Stimulated activated naive B cell treated with anti-CD40 and anti-IgM and Interleukin-4, amounts not matched to agents 10 μg/mL and 1 μg/mL and 100 μg/mL, for 72 hours (primary cell): ENCODE results near the gene CERKL.
A peak's percentile ranks its signal among the peaks of the same experiment; 100 is the strongest.

Experiments used
- ATAC-seq, 2 donors: fragments of 150-1000 bp; cut with Tn5 transposase; replicated peaks; 2 replicates each; pipeline ENCODE4 v1.10.0; 2021; ENCODE audit warnings: moderate library complexity in 1 of 2
- DNase-seq: peaks from one replicate; pipeline ENCODE4 v3.0.0; 2021
- H3K27ac Mint-ChIP-seq: one replicate; pipeline ENCODE4 v1.8.0; 2022; ENCODE audit warnings: mild to moderate bottlenecking, mixed read lengths
- H3K27me3 Mint-ChIP-seq, 2 donors: one replicate each; pipeline ENCODE4 v1.8.0; 2022; ENCODE audit warnings: mixed read lengths in 2 of 2
- H3K36me3 Mint-ChIP-seq, 2 donors: one replicate each; pipeline ENCODE4 v1.8.0; 2022; ENCODE audit warnings: mixed read lengths in 2 of 2, mild to moderate bottlenecking in 1 of 2
- H3K4me1 Mint-ChIP-seq, 2 donors: one replicate each; pipeline ENCODE4 v1.8.0; 2022; ENCODE audit warnings: mixed read lengths in 2 of 2, mild to moderate bottlenecking in 1 of 2
- H3K4me3 Mint-ChIP-seq, 2 donors: one replicate each; pipeline ENCODE4 v1.8.0; 2022; ENCODE audit warnings: mild to moderate bottlenecking in 2 of 2, mixed read lengths in 2 of 2, moderate library complexity in 1 of 2
- H3K9me3 Mint-ChIP-seq, 2 donors: one replicate each; pipeline ENCODE4 v1.8.0; 2022; ENCODE audit warnings: mixed read lengths in 2 of 2, mild to moderate bottlenecking in 1 of 2

Gene CERKL

DNA sequence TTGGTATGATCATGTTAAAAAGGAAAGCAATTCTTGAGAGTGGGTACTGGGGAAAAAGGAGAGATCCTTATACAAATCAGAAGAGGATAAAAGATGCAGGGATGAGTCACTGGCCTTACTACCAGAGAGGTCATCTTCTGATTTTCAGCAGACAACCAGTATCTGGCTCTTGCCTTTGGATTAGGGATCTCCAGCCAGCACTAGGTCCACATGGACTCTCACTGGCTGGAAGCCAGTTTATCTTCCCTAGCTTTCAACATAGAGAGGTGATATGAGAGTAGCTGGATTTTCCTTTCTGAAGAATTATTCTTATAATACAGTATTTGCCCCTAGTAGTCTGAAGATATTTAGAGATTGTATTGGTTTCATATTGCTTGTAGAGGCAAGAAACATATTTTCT is 30.2 kb downstream of the CERKL start:
- no peaks in the 10 kb centered on the region for H3K36me3 Mint-ChIP-seq
- H3K9me3 Mint-ChIP-seq: no peaks in the 10 kb centered on the region
- ATAC-seq (no peak), DNase-seq (no peak)
- H3K27me3 Mint-ChIP-seq: peaks cover 12 to 14% of the 10 kb centered on the region in 2 donors
- no peaks in the 10 kb centered on the region for H3K4me1 Mint-ChIP-seq
- H3K4me3 Mint-ChIP-seq: no peak overlapping the region
- H3K27ac Mint-ChIP-seq: no peak overlapping the region

DNA sequence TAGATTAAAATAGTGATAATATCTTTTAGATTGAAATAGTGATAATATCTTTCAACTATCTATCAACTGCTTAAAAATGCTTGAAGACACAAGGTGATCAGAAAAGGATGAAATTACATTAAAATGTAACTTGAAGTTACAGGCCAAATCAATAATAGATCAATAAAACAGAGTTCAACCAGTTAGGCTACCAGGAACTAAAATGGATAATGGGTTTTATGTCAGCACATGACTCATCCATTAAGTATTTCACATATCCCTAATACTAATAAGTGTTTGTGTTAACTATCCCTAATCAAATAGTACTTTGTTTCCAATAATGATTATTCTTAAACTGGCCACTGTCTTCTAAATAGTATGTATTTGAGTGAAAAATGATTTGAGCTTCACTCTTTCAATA is 33.7 kb downstream of the CERKL start:
- Mint-ChIP-seq H3K4me1 (no peaks in the 10 kb centered on the region), H3K36me3 (no peaks in the 10 kb centered on the region), H3K9me3 (no peaks in the 10 kb centered on the region), H3K4me3 (no peak overlapping the region), H3K27me3 (peaks cover 9 to 14% of the 10 kb centered on the region in 2 donors), H3K27ac (no peak overlapping the region)
- DNase-seq: no peak
- no peak for ATAC-seq

DNA sequence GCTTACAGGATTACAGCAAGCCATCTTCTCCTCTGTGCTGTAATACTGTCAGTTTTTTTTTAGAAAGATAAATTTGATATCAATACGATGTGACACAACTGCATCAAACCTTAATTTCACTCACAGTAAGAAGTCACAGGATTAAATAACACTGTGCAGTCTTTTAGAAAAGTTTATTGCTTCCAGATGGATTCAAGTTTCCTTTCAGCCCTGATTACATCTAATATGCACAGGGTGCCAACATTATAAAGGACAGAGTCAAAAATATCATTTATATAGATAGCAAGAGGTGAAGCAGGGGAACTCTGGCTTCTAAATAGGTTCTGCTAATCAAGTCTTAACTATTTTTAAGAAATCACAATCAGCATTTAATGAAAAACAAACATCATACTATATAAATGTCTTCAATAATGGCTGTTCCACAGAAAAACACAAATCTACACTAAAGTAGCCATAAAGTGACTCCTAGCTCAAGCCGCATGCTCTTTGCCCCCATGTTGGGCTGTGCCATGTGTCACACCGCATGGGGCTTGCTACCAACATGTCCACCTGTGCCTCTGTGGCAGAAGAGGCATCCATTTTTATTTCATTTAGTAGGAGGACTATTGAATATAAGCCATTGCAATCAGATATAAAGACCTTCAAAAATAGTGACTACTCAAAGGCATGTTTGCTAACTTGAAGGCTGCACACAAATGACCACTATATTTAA is 35.0 kb downstream of the CERKL start:
- ATAC-seq (no peak), DNase-seq (no peak)
- Mint-ChIP-seq H3K4me3 (no peak overlapping the region), H3K27me3 (peaks cover 9 to 14% of the 10 kb centered on the region in 2 donors), H3K36me3 (no peaks in the 10 kb centered on the region), H3K27ac (no peak overlapping the region), H3K4me1 (no peaks in the 10 kb centered on the region), H3K9me3 (no peaks in the 10 kb centered on the region)

DNA sequence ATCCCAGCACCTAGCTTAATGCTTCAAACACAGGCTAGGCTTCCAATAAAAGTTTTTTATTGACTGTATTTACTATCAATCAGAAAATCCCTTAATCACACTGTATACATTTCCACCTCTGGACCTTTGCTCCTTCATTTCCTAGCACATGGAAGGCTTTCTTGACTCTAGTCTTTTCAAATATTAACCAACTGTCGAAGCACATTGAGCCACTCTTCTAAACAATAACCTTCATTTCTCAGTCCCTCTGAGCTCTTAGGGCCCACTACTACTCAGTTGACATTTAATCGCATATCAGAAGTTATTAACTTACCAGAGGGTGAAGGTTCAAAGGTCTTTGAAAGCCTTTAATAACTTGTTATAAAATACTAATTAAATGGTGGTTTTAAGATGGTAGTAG is 37.4 kb downstream of the CERKL start:
- H3K27ac Mint-ChIP-seq: no peak overlapping the region
- H3K9me3 Mint-ChIP-seq: no peaks in the 10 kb centered on the region
- DNase-seq: no peak
- peaks cover 2 to 7% of the 10 kb centered on the region in 2 donors for H3K27me3 Mint-ChIP-seq
- H3K36me3 Mint-ChIP-seq: no peaks in the 10 kb centered on the region
- H3K4me3 Mint-ChIP-seq: no peak overlapping the region
- no peak for ATAC-seq
- no peaks in the 10 kb centered on the region for H3K4me1 Mint-ChIP-seq

DNA sequence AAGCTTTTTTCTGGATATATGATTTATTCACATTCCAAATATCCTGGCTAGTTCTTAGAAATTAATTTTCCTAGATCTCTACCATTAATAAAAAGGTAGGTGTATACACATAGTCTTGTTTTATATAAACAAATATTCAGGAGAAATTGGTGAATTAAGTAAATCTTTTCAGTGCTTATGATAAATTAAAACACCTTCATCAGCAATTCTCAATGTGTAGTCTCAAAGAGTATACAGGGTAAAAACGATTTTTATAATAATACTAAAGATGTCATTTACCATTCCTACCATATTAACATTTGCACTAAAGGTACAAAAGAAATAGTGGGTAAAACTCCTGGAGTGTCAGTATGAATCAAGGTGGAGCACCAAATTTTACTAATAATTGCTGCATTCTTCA is 40.2 kb downstream of the CERKL start:
- no peak for ATAC-seq
- Mint-ChIP-seq H3K4me1 (no peaks in the 10 kb centered on the region), H3K27me3 (no peaks in the 10 kb centered on the region), H3K4me3 (no peak overlapping the region), H3K27ac (no peak overlapping the region), H3K36me3 (no peaks in the 10 kb centered on the region), H3K9me3 (no peaks in the 10 kb centered on the region)
- no peak for DNase-seq

DNA sequence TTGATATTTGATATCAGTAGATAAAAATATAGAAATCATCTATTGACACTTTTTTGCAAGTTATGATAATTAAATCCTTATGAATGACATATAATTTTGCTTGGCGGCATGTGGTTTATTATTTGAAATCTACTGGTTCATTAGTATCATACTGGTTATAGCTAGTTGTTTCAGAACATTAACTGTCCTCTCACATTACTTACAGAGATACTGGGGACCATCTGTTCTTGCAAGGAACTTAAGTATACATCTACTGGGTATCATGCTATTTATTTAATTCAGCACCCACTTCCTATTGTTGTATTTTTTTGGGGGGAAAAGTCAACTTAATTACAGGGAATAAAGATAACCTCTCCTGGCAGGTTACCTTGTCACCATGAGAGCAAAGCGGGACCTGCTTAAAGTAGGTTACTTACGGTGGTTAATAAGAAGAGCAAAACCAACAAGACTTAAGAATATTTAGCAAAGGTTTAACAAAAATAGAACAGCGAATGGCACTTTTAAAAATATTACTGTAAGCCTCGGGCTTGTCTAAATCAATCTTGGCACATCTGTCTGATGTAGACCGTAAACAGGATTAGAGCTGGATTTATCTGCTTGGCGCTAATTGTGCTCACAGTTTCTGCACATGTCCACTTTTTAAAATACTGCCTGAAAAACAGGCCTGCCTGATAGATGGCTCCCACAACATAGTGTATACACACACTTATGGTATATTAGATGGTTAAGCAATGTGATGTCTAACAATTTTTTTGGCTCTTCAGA is 41.8 kb downstream of the CERKL start:
- no peaks in the 10 kb centered on the region for H3K36me3 Mint-ChIP-seq
- H3K27me3 Mint-ChIP-seq: no peaks in the 10 kb centered on the region
- ATAC-seq (no peak), DNase-seq (no peak)
- no peaks in the 10 kb centered on the region for H3K4me1 Mint-ChIP-seq
- no peaks in the 10 kb centered on the region for H3K9me3 Mint-ChIP-seq
- H3K4me3 Mint-ChIP-seq: no peak overlapping the region
- no peak overlapping the region for H3K27ac Mint-ChIP-seq

DNA sequence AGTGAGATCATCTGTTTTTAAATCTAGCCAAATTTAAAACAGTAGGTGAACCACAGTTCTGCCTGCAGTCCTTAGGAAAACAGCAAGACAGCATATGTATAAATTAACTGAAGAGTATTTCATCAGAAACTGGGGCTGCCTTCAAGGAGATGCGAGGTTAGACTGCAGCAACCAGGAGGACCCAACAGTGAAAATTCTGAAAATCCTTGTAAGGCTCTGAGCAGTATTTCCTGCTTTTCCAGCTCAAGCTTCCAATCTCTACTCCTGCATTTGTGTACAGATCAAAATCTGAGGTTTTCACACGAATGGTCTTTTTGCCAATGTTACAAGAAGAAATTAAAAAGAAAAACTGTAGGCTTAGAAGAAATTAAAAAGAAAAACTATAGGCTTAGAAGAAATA is 43.7 kb downstream of the CERKL start:
- ATAC-seq (no peak), DNase-seq (no peak)
- H3K36me3 Mint-ChIP-seq: no peaks in the 10 kb centered on the region
- H3K4me1 Mint-ChIP-seq: no peaks in the 10 kb centered on the region
- no peak overlapping the region for H3K4me3 Mint-ChIP-seq
- no peaks in the 10 kb centered on the region for H3K27me3 Mint-ChIP-seq
- no peaks in the 10 kb centered on the region for H3K9me3 Mint-ChIP-seq
- no peak overlapping the region for H3K27ac Mint-ChIP-seq

DNA sequence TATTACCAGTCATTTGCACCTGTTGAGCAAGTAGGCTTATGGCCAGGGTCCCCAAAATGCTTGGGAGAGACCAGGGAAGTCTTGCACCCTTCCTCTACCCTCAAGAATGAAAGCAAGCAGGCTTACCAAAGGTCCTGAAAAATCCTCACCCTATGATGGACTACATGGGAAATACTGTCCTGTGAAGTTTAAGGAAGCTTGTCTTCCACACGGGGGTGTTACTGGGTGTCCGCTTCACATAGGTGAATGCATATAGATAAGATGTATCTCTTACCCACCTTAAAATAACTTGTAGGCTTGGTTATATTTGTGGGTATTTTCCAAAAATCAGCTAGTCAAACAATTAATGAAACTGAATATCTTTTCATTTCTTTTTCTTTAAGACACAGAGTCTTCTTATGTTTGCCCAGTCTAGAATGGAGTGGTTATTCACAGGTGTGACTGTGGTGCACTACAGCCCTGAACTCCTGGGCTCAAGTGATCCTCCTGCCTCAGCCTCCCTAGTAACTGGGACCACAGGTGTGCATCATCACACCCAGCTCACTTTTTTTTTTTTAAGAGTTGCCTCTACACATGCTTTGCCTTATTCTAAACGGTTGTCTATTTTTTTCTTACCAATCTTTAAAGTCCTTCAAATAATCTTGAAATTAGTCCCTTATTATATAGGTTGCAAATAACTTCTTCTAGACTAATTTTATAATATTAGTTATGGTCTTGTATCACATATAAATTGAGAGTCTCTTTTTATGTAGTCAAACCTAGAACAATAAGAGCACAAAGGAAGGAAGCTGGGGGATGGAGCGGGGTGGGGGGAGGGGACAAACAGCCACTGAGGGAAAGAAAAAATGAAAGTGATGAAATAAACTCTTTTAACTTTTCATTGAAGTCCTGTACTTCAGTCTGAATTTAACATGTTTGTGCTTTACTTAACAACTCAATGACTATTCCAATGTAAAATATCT is 49.0 kb downstream of the CERKL start:
- no peak for DNase-seq
- Mint-ChIP-seq H3K27me3 (peaks cover 0 to 7% of the 10 kb centered on the region in 2 donors), H3K27ac (no peak overlapping the region), H3K4me3 (no peak overlapping the region), H3K36me3 (peaks cover 0 to 7% of the 10 kb centered on the region in 2 donors), H3K4me1 (peaks cover 2 to 10% of the 10 kb centered on the region in 2 donors), H3K9me3 (peaks cover 5 to 11% of the 10 kb centered on the region in 2 donors)
- ATAC-seq: no peak

DNA sequence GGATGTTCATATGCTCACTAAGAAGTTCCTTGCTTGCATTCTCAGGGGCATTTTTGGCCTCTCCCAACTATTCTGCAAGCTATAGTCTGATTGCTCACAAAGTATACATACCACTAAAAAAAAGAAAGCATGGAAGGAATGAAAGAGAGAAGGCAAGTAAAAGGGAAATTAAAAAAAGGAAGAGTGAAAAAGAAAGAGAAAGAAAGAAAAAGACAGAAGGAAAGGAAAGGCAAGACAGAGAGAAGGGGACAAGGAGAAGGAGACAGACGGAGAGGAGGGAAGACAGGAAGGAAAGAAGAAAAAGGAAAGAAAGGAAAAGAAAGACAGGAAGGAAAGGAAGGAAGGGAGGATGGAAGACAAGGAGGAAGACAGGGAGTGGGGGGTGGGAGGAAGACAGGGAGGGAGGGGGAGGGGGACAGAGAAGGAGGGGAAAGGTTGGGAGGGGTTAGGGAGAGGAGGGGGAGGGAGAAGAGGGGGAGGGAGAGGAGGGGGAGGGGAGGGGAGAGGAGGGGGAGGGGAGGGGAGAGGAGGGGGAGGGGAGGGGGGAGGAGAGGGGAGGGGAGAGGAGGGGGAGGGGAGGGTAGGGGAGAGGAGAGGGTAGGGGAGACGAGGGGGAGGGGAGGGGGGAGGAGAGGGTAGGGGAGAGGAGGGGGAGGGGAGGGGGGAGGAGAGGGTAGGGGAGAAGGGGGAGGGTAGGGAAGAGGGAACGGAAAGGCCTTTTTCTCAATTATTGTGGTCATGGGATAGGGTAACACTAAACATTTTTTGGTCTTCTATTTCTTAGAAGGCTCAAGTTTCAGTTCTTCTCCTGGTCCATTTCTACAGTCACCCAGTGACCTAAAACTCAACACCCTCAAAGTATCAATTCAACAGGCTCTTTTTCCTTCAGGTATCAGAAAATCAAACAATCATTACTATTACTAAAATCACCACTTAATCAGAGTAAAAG is 50.7 kb downstream of the CERKL start:
- Mint-ChIP-seq H3K9me3 (peaks cover 5 to 11% of the 10 kb centered on the region in 2 donors), H3K27ac (no peak overlapping the region), H3K4me1 (peaks cover 4 to 10% of the 10 kb centered on the region in 2 donors), H3K36me3 (peaks cover 0 to 7% of the 10 kb centered on the region in 2 donors), H3K4me3 (no peak overlapping the region), H3K27me3 (peaks cover 0 to 7% of the 10 kb centered on the region in 2 donors)
- no peak for ATAC-seq
- no peak for DNase-seq

DNA sequence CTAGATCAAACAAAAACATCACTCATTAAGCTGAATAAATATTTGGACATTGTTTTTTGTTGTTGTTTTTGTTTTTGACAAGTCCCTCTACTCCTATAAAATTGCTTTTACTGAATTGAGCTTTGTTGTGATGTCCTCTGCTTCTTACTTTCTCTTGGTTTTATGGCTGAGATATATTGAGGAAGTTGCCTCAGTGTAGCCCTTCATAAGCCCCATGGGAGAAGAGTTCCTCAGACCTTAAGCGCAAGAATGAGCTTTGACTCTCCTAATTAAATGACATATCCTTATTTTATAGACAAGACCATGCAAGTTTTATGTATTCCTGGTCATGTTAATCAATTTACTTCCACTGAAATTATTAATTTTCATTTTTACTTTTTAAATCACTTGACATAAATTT is 54.9 kb downstream of the CERKL start:
- no peak for DNase-seq
- H3K4me1 Mint-ChIP-seq: peaks cover 2 to 10% of the 10 kb centered on the region in 2 donors
- no peak overlapping the region for H3K4me3 Mint-ChIP-seq
- H3K27ac Mint-ChIP-seq: no peak overlapping the region
- peaks cover 0 to 7% of the 10 kb centered on the region in 2 donors for H3K36me3 Mint-ChIP-seq
- H3K9me3 Mint-ChIP-seq: peaks cover 5 to 13% of the 10 kb centered on the region in 2 donors
- ATAC-seq: peak; percentile 54 to 57
- H3K27me3 Mint-ChIP-seq: peaks cover 0 to 7% of the 10 kb centered on the region in 2 donors

DNA sequence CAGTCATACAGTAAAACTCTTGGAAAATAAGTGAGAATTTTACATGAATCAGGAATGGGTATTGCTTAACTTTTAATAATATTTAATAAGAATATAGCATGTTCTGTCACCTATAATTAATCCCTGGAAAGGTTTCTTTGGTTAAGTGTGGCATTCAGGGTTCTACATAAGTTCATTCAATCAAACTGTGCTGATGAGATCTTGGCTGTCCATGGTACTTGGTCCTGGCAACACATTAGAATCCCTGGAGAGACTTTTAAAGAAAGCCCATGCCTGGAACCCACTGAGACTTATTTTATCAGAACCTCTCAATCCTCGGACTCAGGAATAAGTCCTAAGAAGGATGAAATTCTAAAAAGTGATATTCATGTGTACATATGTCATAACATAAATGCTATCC is 60.3 kb downstream of the CERKL start:
- Mint-ChIP-seq H3K4me1 (no peaks in the 10 kb centered on the region), H3K27me3 (no peaks in the 10 kb centered on the region), H3K9me3 (peaks cover 0 to 2% of the 10 kb centered on the region in 2 donors), H3K4me3 (no peak overlapping the region), H3K27ac (no peak overlapping the region), H3K36me3 (no peaks in the 10 kb centered on the region)
- DNase-seq (no peak), ATAC-seq (no peak)

DNA sequence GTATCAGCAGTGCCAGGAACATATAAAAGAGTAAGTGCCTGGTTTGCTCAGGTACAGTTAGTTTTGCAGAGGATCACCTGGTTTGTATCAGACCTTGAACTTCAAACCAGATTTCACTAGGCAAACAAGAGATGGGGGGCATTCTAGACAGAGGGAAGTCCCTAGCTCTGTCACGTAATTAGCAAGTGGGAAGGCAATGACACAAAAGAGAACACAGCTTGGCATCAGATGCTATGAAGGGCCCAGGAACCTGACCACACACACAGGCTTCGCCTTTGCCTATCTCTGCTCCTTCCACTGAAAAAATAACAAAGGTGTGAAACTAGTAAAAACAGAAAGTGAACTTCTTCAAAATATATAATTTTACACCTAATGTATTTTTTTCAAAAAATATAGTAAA is 62.6 kb downstream of the CERKL start:
- H3K9me3 Mint-ChIP-seq: peaks cover 0 to 2% of the 10 kb centered on the region in 2 donors
- H3K27me3 Mint-ChIP-seq: no peaks in the 10 kb centered on the region
- ATAC-seq: no peak
- no peak overlapping the region for H3K27ac Mint-ChIP-seq
- DNase-seq: no peak
- H3K4me3 Mint-ChIP-seq: no peak overlapping the region
- H3K36me3 Mint-ChIP-seq: no peaks in the 10 kb centered on the region
- no peaks in the 10 kb centered on the region for H3K4me1 Mint-ChIP-seq

DNA sequence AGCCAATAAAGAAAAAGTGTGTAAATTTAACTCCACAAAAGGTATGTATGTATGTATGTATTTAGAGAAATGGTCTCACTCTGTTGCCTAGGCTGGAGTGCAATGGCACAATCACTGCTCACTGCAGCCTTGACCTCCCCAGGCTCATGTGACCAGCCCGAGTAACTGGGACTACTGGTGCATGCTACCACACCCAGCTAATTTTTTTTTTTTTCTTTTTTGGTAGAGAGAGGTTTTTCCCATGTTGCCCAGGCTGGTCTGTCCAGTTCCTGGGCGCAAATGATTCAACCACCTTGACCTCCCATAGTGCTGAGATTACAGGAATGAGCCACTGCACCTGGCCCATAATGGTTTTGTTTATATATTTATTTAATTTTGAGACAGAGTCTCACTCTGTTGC is 67.1 kb downstream of the CERKL start:
- no peaks in the 10 kb centered on the region for H3K36me3 Mint-ChIP-seq
- DNase-seq (no peak), ATAC-seq (no peak)
- no peak overlapping the region for H3K27ac Mint-ChIP-seq
- H3K9me3 Mint-ChIP-seq: no peaks in the 10 kb centered on the region
- H3K4me3 Mint-ChIP-seq: no peak overlapping the region
- peaks cover 8 to 10% of the 10 kb centered on the region in 2 donors for H3K27me3 Mint-ChIP-seq
- H3K4me1 Mint-ChIP-seq: peaks cover 11 to 18% of the 10 kb centered on the region in 2 donors
